Diencephalon (tissue), 1 donor: ENCODE measurements around the gene DNAJC5. TPM values are rescaled to one million over a fixed set of nuclear protein-coding genes. Genes with fewer than 3 reads are reported as not detected.

Experiments
- small RNA-seq: library from RNA; depleted of rRNA; stranded (forward); fragments of <200 nt; gene quantifications from one replicate; pipeline ENCODE3, GENCODE V24; 2014
- total RNA-seq: library from RNA; depleted of rRNA; stranded (reverse); fragments of >200 nt; gene quantifications from one replicate; pipeline ENCODE4 v1.2.3, GENCODE V29; 2014

Gene DNAJC5
- total RNA-seq, result 122 TPM

DNA sequence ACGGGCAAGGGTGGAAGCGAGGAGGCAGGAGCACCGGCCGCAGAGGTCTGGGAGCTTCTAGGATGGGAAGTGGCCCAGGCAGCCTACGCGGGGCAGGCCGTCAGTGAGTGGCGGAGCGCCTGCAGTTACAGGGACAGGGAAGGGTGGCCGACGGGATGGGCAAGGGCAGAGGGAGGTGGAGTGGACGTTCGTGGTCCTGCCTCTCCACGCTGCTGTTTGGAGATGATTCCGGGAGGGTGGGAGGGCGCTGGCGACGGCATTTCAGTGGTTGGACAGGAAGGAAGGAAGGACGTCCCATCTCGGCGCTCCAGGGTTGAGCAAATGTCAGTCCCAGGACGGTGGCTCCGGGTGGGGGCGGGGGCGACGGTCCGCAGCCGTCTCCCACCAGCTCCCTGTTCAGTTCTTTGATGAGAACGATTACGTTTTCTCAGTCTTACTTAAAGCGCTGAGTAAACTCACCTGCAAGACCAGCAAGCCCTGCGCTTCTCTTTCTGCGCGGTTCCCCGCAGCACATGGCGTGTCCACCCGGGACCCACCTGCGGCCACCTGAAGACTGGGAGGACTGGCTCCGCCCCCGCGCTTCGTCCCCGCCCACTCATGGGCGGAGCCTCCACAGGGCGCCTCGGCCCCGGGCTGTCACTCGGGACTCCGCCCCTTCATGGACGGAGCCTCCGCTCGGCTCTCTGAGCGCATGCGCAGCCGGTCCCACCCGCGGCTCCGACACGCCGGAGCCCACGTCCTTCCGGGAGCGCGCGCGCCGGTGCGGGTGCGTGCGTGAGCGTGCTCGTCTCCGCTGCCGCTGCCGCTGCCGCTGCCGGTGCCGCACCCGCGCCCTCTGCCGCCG, at the start of gene DNAJC5:
TSS of gene DNAJC5 (plus strand) at position 769 of the 844 bp plus-strand sequence. CDS start 33,220 bp downstream, outside the sequence.

GRCh38 chr20:63861365-63861934, 33.5 kb upstream of the DNAJC5 start, which contains the start of gene ABHD16B:
ABHD16B (plus strand) TSS chr20:63861498; CDS start chr20:63861541, 43 bp downstream.

DNA sequence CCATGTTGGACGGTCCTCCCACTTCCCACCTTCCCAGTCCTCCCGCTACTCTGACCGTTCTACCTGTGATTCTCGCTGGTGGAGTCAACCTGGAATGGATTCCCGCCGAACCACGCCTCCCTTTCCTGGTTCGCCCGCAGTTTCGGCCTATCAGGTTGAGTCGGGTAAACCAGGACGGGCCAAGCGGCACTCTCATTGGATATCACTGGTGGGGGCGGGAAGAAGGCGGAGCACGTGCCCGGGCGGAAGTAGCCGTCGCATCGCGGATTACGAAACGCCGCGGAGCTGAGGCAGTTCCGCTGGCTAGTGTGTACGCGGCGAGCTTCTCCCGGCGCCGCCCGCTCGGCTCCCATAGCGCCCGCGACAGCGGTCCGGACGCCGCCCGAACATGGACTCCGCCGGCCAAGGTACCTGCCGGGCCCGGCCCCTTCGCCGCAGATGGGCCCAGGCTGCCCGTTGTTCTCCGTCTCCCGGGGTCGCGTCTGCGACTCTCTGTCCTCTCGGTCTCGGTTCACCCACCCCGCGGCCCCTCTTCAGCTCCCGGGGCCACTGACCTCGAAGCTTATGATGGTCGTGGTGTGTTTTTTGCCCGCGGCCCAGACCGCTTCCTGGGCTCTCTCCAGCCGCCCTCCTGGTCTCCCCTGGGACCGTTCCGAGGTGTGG, 29.8 kb upstream of the DNAJC5 start, which contains the start of gene TPD52L2:
TSS of gene TPD52L2 (plus strand) at position 293 of the 663 bp plus-strand sequence. CDS start at position 389, 96 bp downstream.

GRCh38 chr20:63955827-63956663, 61.1 kb downstream of the DNAJC5 start, which contains the start of gene UCKL1:
UCKL1 (minus strand) TSS chr20:63956416; CDS start chr20:63956372, 44 bp downstream.

DNA sequence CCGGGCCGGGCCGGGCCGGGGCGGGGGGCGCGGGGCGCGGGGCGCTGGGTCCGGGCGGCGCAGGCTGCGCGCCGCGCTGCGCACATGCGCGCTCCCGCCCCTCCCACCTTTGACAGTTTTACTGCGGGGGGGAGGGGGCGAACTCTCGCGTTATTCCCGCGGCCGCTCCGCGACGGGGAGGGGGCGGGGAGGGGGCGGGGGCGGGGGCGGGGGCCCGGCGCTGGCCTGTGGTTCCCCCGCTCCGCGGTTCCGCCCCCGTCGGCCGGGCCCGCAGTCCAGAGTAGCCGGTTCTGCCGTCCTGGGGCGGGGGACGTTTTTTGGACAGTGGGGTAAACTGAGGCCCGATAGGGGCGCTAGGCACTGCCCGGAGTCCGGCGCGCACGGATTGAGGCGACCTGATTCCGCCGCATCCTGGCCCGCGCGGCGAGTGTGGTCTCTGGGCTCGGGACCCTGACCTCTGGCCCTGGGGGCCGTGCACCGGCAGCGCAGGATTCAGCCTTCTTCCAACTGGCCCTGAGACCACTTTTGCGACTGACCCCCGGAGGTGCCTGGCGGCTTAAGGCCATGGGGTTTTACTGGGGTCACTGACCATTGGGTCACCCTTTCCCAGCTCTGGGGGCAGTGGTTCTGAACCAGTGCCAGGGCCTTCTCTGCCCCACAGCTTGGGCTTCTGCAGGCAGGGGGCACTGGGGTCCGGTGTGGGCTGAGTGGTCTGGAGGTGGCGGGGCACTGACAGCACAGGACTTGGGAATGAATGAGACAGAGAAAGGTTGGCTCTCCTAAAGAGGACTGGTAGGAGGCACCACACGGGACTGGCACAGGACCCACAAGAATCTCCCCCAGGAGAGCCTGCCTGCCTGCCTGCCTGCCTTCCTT, 75.2 kb downstream of the DNAJC5 start, which contains the start of gene ZNF512B:
TSS of gene ZNF512B (minus strand) at position 93 of the 876 bp plus-strand sequence. CDS start 1,980 bp downstream, outside the sequence.

DNA sequence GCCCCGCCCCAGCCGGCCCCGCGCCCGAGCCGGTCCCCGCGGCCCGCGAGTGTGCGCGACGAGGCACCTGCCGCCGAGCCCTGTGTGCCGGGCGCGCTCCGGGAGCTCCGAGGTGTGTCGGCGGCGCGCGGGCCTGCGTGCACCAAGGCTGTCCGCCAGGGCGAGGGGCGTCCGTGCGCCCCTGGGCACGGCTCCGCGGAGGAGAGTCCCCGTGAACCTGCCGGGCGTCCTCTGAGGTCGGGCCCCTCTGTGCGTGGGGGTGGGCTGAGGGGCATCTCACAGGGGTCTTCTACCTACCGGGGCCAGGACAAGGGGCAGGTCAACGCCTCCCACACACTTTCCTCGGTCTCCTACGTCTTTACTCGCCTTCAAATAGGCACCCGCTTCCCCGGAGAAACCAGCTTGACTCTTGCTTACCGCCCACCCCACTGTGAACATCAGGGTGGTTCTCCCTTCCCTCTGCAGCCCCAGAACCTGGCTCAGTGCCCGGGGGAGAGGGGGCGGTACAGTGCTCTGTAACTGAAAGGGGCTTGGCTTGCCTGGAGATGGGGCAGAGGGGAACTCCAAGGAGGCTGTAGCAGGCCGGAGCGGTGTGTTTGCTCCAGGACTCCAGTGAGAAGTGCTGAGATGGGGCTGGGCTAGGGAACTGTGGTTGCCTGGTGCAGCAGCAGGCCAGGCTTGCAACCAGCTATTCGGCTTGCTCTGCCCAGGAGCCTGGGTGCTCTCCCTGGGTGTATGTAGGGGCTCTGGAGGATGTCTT, 84.8 kb downstream of the DNAJC5 start, which contains the start of gene SAMD10:
TSS of gene SAMD10 (minus strand) at position 86 of the 760 bp plus-strand sequence. CDS start 175 bp downstream, outside the sequence.

DNA sequence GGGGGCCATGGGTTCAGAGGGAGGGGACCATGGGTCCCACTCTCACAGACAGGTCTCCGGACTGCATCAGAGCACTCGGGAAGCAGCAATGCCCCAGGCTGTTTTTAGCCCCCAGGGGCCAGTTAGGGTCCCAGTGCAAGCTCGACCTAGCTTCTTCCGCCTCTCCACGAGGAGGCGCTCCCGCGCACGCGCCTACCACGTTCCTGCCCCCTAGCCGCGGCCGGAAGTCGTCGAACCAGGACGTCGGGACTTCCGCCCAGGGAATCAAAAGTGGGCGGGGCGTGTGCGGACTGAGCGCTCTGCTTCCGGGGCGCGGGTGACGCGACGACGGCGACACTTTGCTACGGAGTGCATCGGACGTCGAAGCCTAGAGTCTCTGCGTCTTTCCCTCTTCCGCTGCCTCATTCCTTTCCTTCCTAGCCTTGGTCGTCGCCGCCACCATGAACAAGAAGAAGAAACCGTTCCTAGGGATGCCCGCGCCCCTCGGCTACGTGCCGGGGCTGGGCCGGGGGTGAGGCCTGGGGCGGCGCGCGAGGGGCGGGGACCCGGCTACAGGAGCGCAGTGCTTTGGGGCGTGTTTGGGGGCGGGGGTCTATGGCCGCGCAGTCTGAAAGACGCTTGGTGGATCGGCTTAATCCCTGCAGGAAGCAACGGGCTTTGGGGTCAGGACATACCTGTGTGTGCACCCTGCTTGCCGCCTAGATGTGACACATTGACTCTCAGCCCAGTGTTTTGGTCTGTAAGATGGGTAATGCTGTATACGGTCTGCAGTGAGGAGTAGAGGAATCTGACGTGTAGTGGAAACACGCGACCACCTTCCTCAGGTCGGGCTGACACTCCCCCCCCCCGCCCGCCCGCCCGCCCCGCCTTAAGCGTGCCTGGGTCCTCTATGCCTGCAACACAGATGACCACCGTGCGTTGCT, 86.1 kb downstream of the DNAJC5 start, which contains the start of gene PRPF6:
TSS of gene PRPF6 (plus strand) at position 327 of the 923 bp plus-strand sequence. CDS start at position 441, 114 bp downstream.

Small RNA genes within 50 kb of the gene (small RNA-seq; reads per million reads assigned to genes)
- gene MIR647 (not detected), gene MIR941-2 (not detected), gene MIR941-4 (not detected), gene MIR941-5 (not detected), gene RNU1-134P (0.26 reads per million, percentile 9 among the genes with 10 or more reads in this experiment)

Other genes starting within 250 kb of the DNAJC5 start
- 191 TPM for gene STMN3, start 241.7 kb upstream of the DNAJC5 start, total RNA-seq
- gene RTEL1, start 236.8 kb upstream of the DNAJC5 start, total RNA-seq, result 8.8 TPM
- gene TNFRSF6B, start 198.5 kb upstream of the DNAJC5 start, total RNA-seq, result 1.6 TPM
- gene ARFRP1, start 187.2 kb upstream of the DNAJC5 start, total RNA-seq, result 26.3 TPM
- 12.0 TPM for gene ZGPAT, start 187.1 kb upstream of the DNAJC5 start, total RNA-seq
- 3.5 TPM for gene LIME1, start 158.5 kb upstream of the DNAJC5 start, total RNA-seq
- gene SLC2A4RG, start 155.3 kb upstream of the DNAJC5 start, total RNA-seq, result 4.6 TPM
- 20.3 TPM for gene ZBTB46, start 63.9 kb upstream of the DNAJC5 start, total RNA-seq
- not detected for gene ABHD16B, start 33.6 kb upstream of the DNAJC5 start, total RNA-seq
- 30.0 TPM for gene TPD52L2, start 29.9 kb upstream of the DNAJC5 start, total RNA-seq
- gene UCKL1, start 61.3 kb downstream of the DNAJC5 start, total RNA-seq, result 17.8 TPM
- gene ZNF512B, start 74.8 kb downstream of the DNAJC5 start, total RNA-seq, result 18.0 TPM
- 10.4 TPM for gene SAMD10, start 84.5 kb downstream of the DNAJC5 start, total RNA-seq
- 59.7 TPM for gene PRPF6, start 86.0 kb downstream of the DNAJC5 start, total RNA-seq
- 3.7 TPM for gene C20orf204, start 141.1 kb downstream of the DNAJC5 start, total RNA-seq
- 1.6 TPM for gene SOX18, start 154.5 kb downstream of the DNAJC5 start, total RNA-seq
- 42.0 TPM for gene TCEA2, start 168.1 kb downstream of the DNAJC5 start, total RNA-seq
- 12.9 TPM for gene RGS19, start 184.4 kb downstream of the DNAJC5 start, total RNA-seq
- gene OPRL1, start 185.0 kb downstream of the DNAJC5 start, total RNA-seq, result 33.4 TPM
- gene LKAAEAR1, start 189.3 kb downstream of the DNAJC5 start, total RNA-seq, result 2.1 TPM
- not detected for gene NPBWR2, start 212.4 kb downstream of the DNAJC5 start, total RNA-seq